IMR-90 (cell line): ENCODE measurements around the gene PRSS38. TPM values are rescaled to one million over a fixed set of nuclear protein-coding genes. Genes with fewer than 3 reads are reported as not detected.

Experiments used
- ATAC-seq: fragments of 200-7000 bp; cut with Tn5 transposase; 2 replicates; pipeline ENCODE4 v1.9.1; 2020; ENCODE audit warnings: low read depth, mild to moderate bottlenecking, moderate library complexity
- BruUV-seq: library from RNA; stranded (reverse); fragments of 400-500 nt; replicated peaks from 2 replicates; lab custom pipeline; 2021; lab: Mats Ljungman, UMichigan
- CTCF ChIA-PET: fragments of 300-600 bp; formaldehyde crosslinking; extraction: SDS; loops from one replicate; lab custom pipeline; 2021; ENCODE audit warnings: antibody characterized with exemption; lab: Yijun Ruan, JAX
- POLR2A ChIA-PET: fragments of 300-600 bp; sonication (Branson Sonifier 250); formaldehyde crosslinking; loops from one replicate; lab custom pipeline; 2022; ENCODE audit warnings: antibody characterized with exemption; ENCODE audit not compliant: unreplicated experiment; lab: Charles Lee
- DNase-seq: peaks from one replicate; pipeline ENCODE4 v3.0.0; 2013
- H2AFZ ChIP-seq: replicated peaks from 2 replicates; pipeline ENCODE3; 2013; ENCODE audit warnings: low read length, mild to moderate bottlenecking; ENCODE audit not compliant: poor library complexity
- H2AK5ac ChIP-seq: 2 replicates; pipeline ENCODE4 v1.6.1; 2013; ENCODE audit warnings: low read depth, low read length, inconsistent platforms
- H2AK9ac ChIP-seq: replicated peaks from 2 replicates; pipeline ENCODE3; 2013; ENCODE audit warnings: mild to moderate bottlenecking, low read depth, low read length, moderate library complexity; ENCODE audit not compliant: poor library complexity
- H2BK120ac ChIP-seq: 2 replicates; pipeline ENCODE4 v1.6.1; 2013; ENCODE audit warnings: low read depth, low read length, inconsistent platforms
- H2BK15ac ChIP-seq: 3 replicates; pipeline ENCODE4 v1.6.1; 2013; ENCODE audit warnings: low read depth, low read length, inconsistent platforms
- H2BK20ac ChIP-seq: 2 replicates; pipeline ENCODE4 v1.6.1; 2013; ENCODE audit warnings: low read depth, mild to moderate bottlenecking, inconsistent platforms, low read length, moderate library complexity
- H2BK5ac ChIP-seq: 2 replicates; pipeline ENCODE4 v1.6.1; 2013; ENCODE audit warnings: mild to moderate bottlenecking, low read depth, low read length, inconsistent platforms; ENCODE audit not compliant: poor library complexity, severe bottlenecking
- H3K14ac ChIP-seq: replicated peaks from 2 replicates; pipeline ENCODE4 v1.6.1; 2013; ENCODE audit warnings: low read depth, low read length, inconsistent platforms
- H3K18ac ChIP-seq: 2 replicates; pipeline ENCODE4 v1.6.1; 2013; ENCODE audit warnings: low read depth, low read length, control low read depth
- H3K23ac ChIP-seq: 2 replicates; pipeline ENCODE4 v1.6.1; 2013; ENCODE audit warnings: low read depth, low read length, inconsistent platforms
- H3K27ac ChIP-seq: 2 replicates; pipeline ENCODE4 v1.5.1; 2013; ENCODE audit warnings: mild to moderate bottlenecking, control low read depth, low read length; ENCODE audit not compliant: insufficient read depth
- H3K27me3 ChIP-seq: 2 replicates; pipeline ENCODE4 v1.6.1; 2013; ENCODE audit warnings: low read length; ENCODE audit not compliant: control insufficient read depth, insufficient read depth
- H3K36me3 ChIP-seq: 2 replicates; pipeline ENCODE4 v1.6.1; 2013; ENCODE audit warnings: low read length, mixed read lengths; ENCODE audit not compliant: control insufficient read depth, insufficient read depth
- H3K4ac ChIP-seq: 2 replicates; pipeline ENCODE4 v1.6.1; 2013; ENCODE audit warnings: low read depth, low read length, inconsistent platforms
- H3K4me1 ChIP-seq: 2 replicates; pipeline ENCODE4 v1.6.1; 2013; ENCODE audit warnings: low read length, mixed read lengths; ENCODE audit not compliant: control insufficient read depth, insufficient read depth
- H3K4me2 ChIP-seq: 2 replicates; pipeline ENCODE4 v1.6.1; 2013; ENCODE audit warnings: low read depth, mild to moderate bottlenecking, control low read depth, low read length, moderate library complexity
- H3K4me3 ChIP-seq: 2 replicates; pipeline ENCODE4 v1.5.1; 2013; ENCODE audit warnings: low read depth, mild to moderate bottlenecking, control low read depth, low read length, moderate library complexity; ENCODE audit not compliant: insufficient read depth
- H3K56ac ChIP-seq: 2 replicates; pipeline ENCODE4 v1.6.1; 2013; ENCODE audit warnings: low read length, inconsistent platforms; ENCODE audit not compliant: insufficient read depth; ENCODE audit errors: extremely low read depth
- H3K79me1 ChIP-seq, 2 experiments: 2 replicates each; pipeline ENCODE4 v1.6.1; 2013; ENCODE audit warnings: low read length in 2 of 2, inconsistent platforms in 1 of 2, low read depth in 1 of 2
- H3K9ac ChIP-seq: 2 replicates; pipeline ENCODE4 v1.6.1; 2013; ENCODE audit warnings: low read depth, low read length, control low read depth
- H3K9me1 ChIP-seq: 2 replicates; pipeline ENCODE4 v1.6.1; 2013; ENCODE audit warnings: low read length, inconsistent platforms; ENCODE audit not compliant: insufficient read depth
- H3K9me3 ChIP-seq: 2 replicates; pipeline ENCODE4 v1.6.1; 2013; ENCODE audit warnings: low read length; ENCODE audit not compliant: control insufficient read depth, insufficient read depth
- H4K20me1 ChIP-seq: 2 replicates; pipeline ENCODE4 v1.6.1; 2013; ENCODE audit warnings: low read length, inconsistent platforms; ENCODE audit not compliant: insufficient read depth
- H4K5ac ChIP-seq: 2 replicates; pipeline ENCODE4 v1.6.1; 2013; ENCODE audit warnings: mild to moderate bottlenecking, low read depth, low read length, control low read depth
- H4K8ac ChIP-seq, 2 experiments: 2 replicates each; pipeline ENCODE4 v1.6.1; 2013; ENCODE audit warnings: low read depth in 2 of 2, low read length in 2 of 2, control low read depth in 1 of 2, inconsistent platforms in 1 of 2
- H4K91ac ChIP-seq: 2 replicates; pipeline ENCODE4 v1.6.1; 2013; ENCODE audit warnings: low read depth, low read length, inconsistent platforms; ENCODE audit not compliant: insufficient read depth
- BHLHE40 ChIP-seq: fragments of 150-350 bp; IDR thresholded peaks from 2 replicates; pipeline ENCODE4 v1.6.1; 2016; ENCODE audit warnings: mild to moderate bottlenecking, low read depth, low read length
- CEBPB ChIP-seq: IDR thresholded peaks from 2 replicates; pipeline ENCODE4 v1.6.1; 2012; ENCODE audit warnings: low read depth, low read length, improper control_type of control experiment
- CHD1 ChIP-seq: IDR thresholded peaks from 2 replicates; pipeline ENCODE4 v1.6.1; 2012; ENCODE audit warnings: low read depth, low read length, improper control_type of control experiment
- FOS ChIP-seq: fragments of 150-350 bp; IDR thresholded peaks from 2 replicates; pipeline ENCODE4 v1.6.1; 2016; ENCODE audit warnings: low read depth, low read length
- MAFK ChIP-seq: IDR thresholded peaks from 2 replicates; pipeline ENCODE4 v1.6.1; 2012; ENCODE audit warnings: low read depth, low read length, improper control_type of control experiment
- MAZ ChIP-seq: IDR thresholded peaks from 2 replicates; pipeline ENCODE4 v1.6.1; 2012; ENCODE audit warnings: low read depth, mild to moderate bottlenecking, low read length, improper control_type of control experiment, moderate library complexity, borderline replicate concordance
- MXI1 ChIP-seq: IDR thresholded peaks from 2 replicates; pipeline ENCODE4 v1.6.1; 2012; ENCODE audit warnings: low read depth, mild to moderate bottlenecking, low read length, moderate library complexity, borderline replicate concordance
- NFE2L2 ChIP-seq: fragments of 150-350 bp; IDR thresholded peaks from 2 replicates; pipeline ENCODE4 v1.6.1; 2016; ENCODE audit warnings: low read depth, mild to moderate bottlenecking, low read length
- POLR2A ChIP-seq: IDR thresholded peaks from 2 replicates; pipeline ENCODE4 v1.6.1; 2012; ENCODE audit warnings: mild to moderate bottlenecking, low read depth, low read length
- RAD21 ChIP-seq: IDR thresholded peaks from 2 replicates; pipeline ENCODE4 v1.6.1; 2012; ENCODE audit warnings: low read length, improper control_type of control experiment
- RCOR1 ChIP-seq: IDR thresholded peaks from 2 replicates; pipeline ENCODE4 v1.6.1; 2012; ENCODE audit warnings: mild to moderate bottlenecking, low read length, improper control_type of control experiment; ENCODE audit not compliant: insufficient replicate concordance
- RFX5 ChIP-seq: IDR thresholded peaks from 2 replicates; pipeline ENCODE4 v1.8.0; 2012; ENCODE audit warnings: low read depth, mild to moderate bottlenecking, low read length, moderate library complexity
- SMC3 ChIP-seq: fragments of 150-350 bp; IDR thresholded peaks from 2 replicates; pipeline ENCODE4 v1.6.1; 2016; ENCODE audit warnings: low read depth, mild to moderate bottlenecking, antibody characterized with exemption, low read length, moderate library complexity
- WGBS, 2 experiments: methylation state at CpG; one replicate each; pipeline versions ENCODE4 v1.1.5 to v1.1.7; 2013; ENCODE audit warnings: missing lambda C conversion rate in 2 of 2; ENCODE audit not compliant: insufficient read length in 1 of 2; ENCODE audit errors: extremely low coverage in 2 of 2; 5-methylcytosine and 5-hydroxymethylcytosine counted together
- dilution Hi-C: fragments of 300-500 bp; cut with HindIII; formaldehyde crosslinking; loops from one replicate; pipeline ENCODE4 v1.14.3; 2018; ENCODE audit warnings: low sequenced_read_pairs; ENCODE audit not compliant: unreplicated experiment
- in situ Hi-C: fragments of 300-500 bp; cut with MboI; formaldehyde crosslinking; loops from 3 replicates; pipeline ENCODE4 v1.14.3; 2019; ENCODE audit warnings: low sequenced_read_pairs, inconsistent platforms, mixed read lengths
- intact Hi-C: fragments of 100-400 bp; cut with micrococcal nuclease; formaldehyde crosslinking; loops from 2 replicates; pipeline ENCODE4 v1.10.0; 2022
- polyA plus RNA-seq, 3 experiments: library from polyadenylated mRNA; depleted of rRNA; stranded (reverse); fragments of >200 nt; gene quantifications; 2 replicates each; pipeline ENCODE4 v1.2.3, GENCODE V29; 2012; ENCODE audit warnings: low replicate concordance in 1 of 3
- total RNA-seq: library from RNA; depleted of rRNA; stranded (reverse); fragments of >200 nt; gene quantifications from 2 replicates; pipeline ENCODE4 v1.2.3, GENCODE V29; 2012
- TF ChIP-seq, protein P1 (sequence below): fragments of 150-350 bp; IDR thresholded peaks from 2 replicates; pipeline ENCODE4 v1.6.1; 2017; ENCODE audit warnings: mild to moderate bottlenecking, antibody characterized with exemption, low read length, low read depth
- TF ChIP-seq, protein P2 (sequence below): conservative IDR thresholded peaks from 2 replicates; pipeline ENCODE4 v1.5.1; 2012; ENCODE audit warnings: mild to moderate bottlenecking, low read depth, low read length, improper control_type of control experiment
- TF ChIP-seq, protein P3 (sequence below): fragments of 150-350 bp; IDR thresholded peaks from 2 replicates; pipeline ENCODE4 v1.6.1; 2016; ENCODE audit warnings: low read depth, mild to moderate bottlenecking, low read length, moderate library complexity, borderline replicate concordance

The PRSS38 gene
- total and polyA plus RNA-seq, 2 of the 4 experiments (the other 2 are of a cell fraction), result not detected

DNA sequence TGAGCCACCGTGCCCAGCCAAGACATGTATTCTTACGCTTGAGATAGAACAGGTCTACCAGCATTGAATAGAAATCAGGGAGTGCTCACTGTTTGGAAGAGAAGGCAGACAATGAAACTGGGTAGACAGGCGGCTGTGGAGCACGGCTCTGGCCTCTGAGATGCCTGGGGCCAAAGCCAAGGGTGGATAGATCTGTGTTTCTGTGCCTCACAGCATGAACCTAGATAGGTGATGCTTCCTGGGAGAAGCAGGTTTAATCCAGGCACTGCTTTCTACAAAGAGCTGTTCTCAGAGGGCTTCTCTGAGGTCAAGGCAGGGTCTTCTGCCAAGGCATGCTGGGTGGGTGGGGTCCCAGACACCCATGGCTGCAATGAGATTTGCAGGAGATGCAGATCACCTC lies 24.6 kb upstream of the PRSS38 start:
- peaks cover 20% of the 10 kb centered on the region for H3K4me1 ChIP-seq
- no peak overlapping the region for H2BK15ac ChIP-seq
- no peak overlapping the region for H3K14ac ChIP-seq
- no peak overlapping the region for H3K18ac ChIP-seq
- H4K91ac ChIP-seq, result no peak overlapping the region
- H3K27me3 ChIP-seq, result no peaks in the 10 kb centered on the region
- no peak overlapping the region for H3K56ac ChIP-seq
- DNase-seq, result no peak
- dilution Hi-C loops (no loop called here), intact Hi-C loops (no loop called here), in situ Hi-C loops (no loop called here)
- no peak overlapping the region for H3K27ac ChIP-seq
- H4K20me1 ChIP-seq, result no peaks in the 10 kb centered on the region
- H4K5ac ChIP-seq, result no peak overlapping the region
- no peaks in the 10 kb centered on the region for H3K9me3 ChIP-seq
- no peak overlapping the region for H2BK120ac ChIP-seq
- peak overlapping the region; percentile 8 for H2AFZ ChIP-seq
- ATAC-seq, result no peak
- BruUV-seq, result no TSS peak
- CTCF ChIA-PET, result no interaction called here
- H3K79me1 ChIP-seq, result no peaks in the 10 kb centered on the region
- peaks cover 15% of the 10 kb centered on the region for H3K9me1 ChIP-seq
- H2BK20ac ChIP-seq, result no peak overlapping the region
- no peak overlapping the region for H2BK5ac ChIP-seq
- 100% methylated on average over 2 of the region's 4 CpGs; no CpG with 5 or more reads in 1 of the 2 experiments for WGBS, 2 experiments
- no peak overlapping the region; the same call in 1 of the 2 replicates for H3K4ac ChIP-seq
- no peak overlapping the region for H3K23ac ChIP-seq
- no peak overlapping the region for H4K8ac ChIP-seq
- no peak overlapping the region for H3K9ac ChIP-seq
- H2AK9ac ChIP-seq, result no peak overlapping the region
- no peak overlapping the region for H2AK5ac ChIP-seq
- TF ChIP-seq FOS, result no peak
- TF ChIP-seq CHD1, result no peak
- no peak for TF ChIP-seq MAZ
- TF ChIP-seq, protein P1, sequence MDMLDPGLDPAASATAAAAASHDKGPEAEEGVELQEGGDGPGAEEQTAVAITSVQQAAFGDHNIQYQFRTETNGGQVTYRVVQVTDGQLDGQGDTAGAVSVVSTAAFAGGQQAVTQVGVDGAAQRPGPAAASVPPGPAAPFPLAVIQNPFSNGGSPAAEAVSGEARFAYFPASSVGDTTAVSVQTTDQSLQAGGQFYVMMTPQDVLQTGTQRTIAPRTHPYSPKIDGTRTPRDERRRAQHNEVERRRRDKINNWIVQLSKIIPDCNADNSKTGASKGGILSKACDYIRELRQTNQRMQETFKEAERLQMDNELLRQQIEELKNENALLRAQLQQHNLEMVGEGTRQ, result no peak
- TF ChIP-seq SMC3, result no peak
- TF ChIP-seq CEBPB, result no peak
- no peak for TF ChIP-seq RCOR1
- TF ChIP-seq, protein P2, sequence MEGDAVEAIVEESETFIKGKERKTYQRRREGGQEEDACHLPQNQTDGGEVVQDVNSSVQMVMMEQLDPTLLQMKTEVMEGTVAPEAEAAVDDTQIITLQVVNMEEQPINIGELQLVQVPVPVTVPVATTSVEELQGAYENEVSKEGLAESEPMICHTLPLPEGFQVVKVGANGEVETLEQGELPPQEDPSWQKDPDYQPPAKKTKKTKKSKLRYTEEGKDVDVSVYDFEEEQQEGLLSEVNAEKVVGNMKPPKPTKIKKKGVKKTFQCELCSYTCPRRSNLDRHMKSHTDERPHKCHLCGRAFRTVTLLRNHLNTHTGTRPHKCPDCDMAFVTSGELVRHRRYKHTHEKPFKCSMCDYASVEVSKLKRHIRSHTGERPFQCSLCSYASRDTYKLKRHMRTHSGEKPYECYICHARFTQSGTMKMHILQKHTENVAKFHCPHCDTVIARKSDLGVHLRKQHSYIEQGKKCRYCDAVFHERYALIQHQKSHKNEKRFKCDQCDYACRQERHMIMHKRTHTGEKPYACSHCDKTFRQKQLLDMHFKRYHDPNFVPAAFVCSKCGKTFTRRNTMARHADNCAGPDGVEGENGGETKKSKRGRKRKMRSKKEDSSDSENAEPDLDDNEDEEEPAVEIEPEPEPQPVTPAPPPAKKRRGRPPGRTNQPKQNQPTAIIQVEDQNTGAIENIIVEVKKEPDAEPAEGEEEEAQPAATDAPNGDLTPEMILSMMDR, result no peak
- TF ChIP-seq NFE2L2, result no peak
- no peak for TF ChIP-seq RFX5
- TF ChIP-seq RAD21, result no peak
- TF ChIP-seq, protein P3, sequence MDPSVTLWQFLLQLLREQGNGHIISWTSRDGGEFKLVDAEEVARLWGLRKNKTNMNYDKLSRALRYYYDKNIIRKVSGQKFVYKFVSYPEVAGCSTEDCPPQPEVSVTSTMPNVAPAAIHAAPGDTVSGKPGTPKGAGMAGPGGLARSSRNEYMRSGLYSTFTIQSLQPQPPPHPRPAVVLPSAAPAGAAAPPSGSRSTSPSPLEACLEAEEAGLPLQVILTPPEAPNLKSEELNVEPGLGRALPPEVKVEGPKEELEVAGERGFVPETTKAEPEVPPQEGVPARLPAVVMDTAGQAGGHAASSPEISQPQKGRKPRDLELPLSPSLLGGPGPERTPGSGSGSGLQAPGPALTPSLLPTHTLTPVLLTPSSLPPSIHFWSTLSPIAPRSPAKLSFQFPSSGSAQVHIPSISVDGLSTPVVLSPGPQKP, result no peak
- no peak for TF ChIP-seq BHLHE40
- TF ChIP-seq MXI1, result no peak
- TF ChIP-seq MAFK, result no peak
- TF ChIP-seq POLR2A, result no peak
- no peak overlapping the region for H3K4me3 ChIP-seq
- no peak overlapping the region for H3K4me2 ChIP-seq
- H3K36me3 ChIP-seq, result no peaks in the 10 kb centered on the region
- POLR2A ChIA-PET, result no interaction called here
